Stimulated activated CD4-positive, alpha-beta T cell treated with anti-CD3 and anti-CD28 coated beads, TNF-alpha, amount 100 ng/mL, for 4 hours (primary cell): ENCODE results near the gene L3MBTL3.

ENCODE experiments used
- DNase-seq, 3 experiments: peaks; one replicate each; pipeline ENCODE4 v3.0.0-alpha.2; 2020; ENCODE audit warnings: low read depth in 3 of 3

L3MBTL3 gene

GRCh38 chr6:130183271-130184222 lies 165.2 kb downstream of the L3MBTL3 start:
- DNase-seq: no peak

GRCh38 chr6:130185658-130186057 lies 167.3 kb downstream of the L3MBTL3 start:
- no peak for DNase-seq

- DNase-seq: no peak
Observed at GRCh38 chr6:130187335-130188206, 169.2 kb downstream of the L3MBTL3 start.

GRCh38 chr6:130188207-130188899 lies 170.0 kb downstream of the L3MBTL3 start:
- no peak for DNase-seq

- no peak for DNase-seq
Observed at GRCh38 chr6:130189531-130190397, 171.4 kb downstream of the L3MBTL3 start.
